Upper lobe of left lung (tissue), 6 donors: ENCODE results near the gene ZXDC. TPM values are rescaled to one million over a fixed set of nuclear protein-coding genes. Genes with fewer than 3 reads are reported as not detected.

Experiments
- ATAC-seq, 2 donors: fragments of 200-7000 bp; cut with Tn5 transposase; one replicate each; pipeline ENCODE4 v1.9.1; 2022; ENCODE audit warnings: mild to moderate bottlenecking in 2 of 2, moderate library complexity in 2 of 2; ENCODE audit not compliant: low FRiP score in 2 of 2
- DNase-seq, 2 donors: peaks; one replicate each; pipeline ENCODE4 v3.0.0-alpha.2; 2019 to 2020
- H3K27ac ChIP-seq, 4 donors: fragments of 200-600 bp; sonication (generic); one replicate each; pipeline ENCODE4 v1.5.1; 2016 to 2019
- H3K27me3 ChIP-seq, 4 donors: fragments of 200-600 bp; sonication (generic); one replicate each; pipeline ENCODE4 v1.5.1; 2017 to 2019
- H3K36me3 ChIP-seq, 4 donors: fragments of 200-600 bp; sonication (generic); one replicate each; pipeline ENCODE4 v1.5.1; 2016 to 2019
- H3K4me1 ChIP-seq, 4 donors: fragments of 200-600 bp; sonication (generic); one replicate each; pipeline ENCODE4 v1.5.1; 2018 to 2019
- H3K4me3 ChIP-seq, 4 donors: fragments of 200-600 bp; sonication (generic); one replicate each; pipeline ENCODE4 v1.5.1; 2017 to 2019; ENCODE audit warnings: mild to moderate bottlenecking in 2 of 4, moderate library complexity in 1 of 4
- H3K9me3 ChIP-seq, 4 donors: fragments of 200-600 bp; sonication (generic); one replicate each; pipeline ENCODE4 v1.5.1; 2018 to 2019
- EP300 ChIP-seq, 4 donors: sonication (generic); formaldehyde crosslinking; IDR thresholded peaks; one replicate each; pipeline ENCODE4 v1.5.1; 2017; ENCODE audit warnings: antibody characterized with exemption in 4 of 4, control low read depth in 2 of 4
- POLR2A ChIP-seq, 4 donors: fragments of 450-650 bp; IDR thresholded peaks; one replicate each; pipeline ENCODE4 v1.5.1; 2016 to 2017; ENCODE audit warnings: antibody characterized with exemption in 4 of 4, mild to moderate bottlenecking in 2 of 4
- POLR2AphosphoS5 ChIP-seq, 2 donors: sonication (generic); formaldehyde crosslinking; IDR thresholded peaks; one replicate each; pipeline ENCODE4 v1.5.1; 2017; ENCODE audit warnings: antibody characterized with exemption in 2 of 2
- WGBS, 2 donors: methylation state at CpG; one replicate each; pipeline ENCODE4 v1.1.5; 2017 to 2018; 5-methylcytosine and 5-hydroxymethylcytosine counted together
- total RNA-seq, 6 donors: library from RNA; depleted of rRNA in 4 of 6; stranded (reverse); fragments of >200 nt in 4 of 6; gene quantifications; one replicate each; pipeline versions ENCODE4 v1.1.0 to v1.2.1, GENCODE V29; 2016 to 2021
- TF ChIP-seq, protein P1 (sequence below), 6 experiments: fragments of 450-650 bp in 4 of 6; fragments of 200-600 bp in 2 of 6; sonication (generic) in 2 of 6; IDR thresholded peaks; one replicate each; pipeline ENCODE4 v1.5.1; 2016 to 2019; ENCODE audit warnings: antibody characterized with exemption in 6 of 6
- donor health status: DM: no; HTN: no; CAD: no; lungs with moderate emphysema.
- donor health status: DM: no; HTN: yes; CAD: no; lungs with severe emphysema.

ZXDC gene
- total RNA-seq, 6 donors from 2014 or later = 35.9 to 112 (median 53.5) TPM

GRCh38 chr3:126481808-126482502, 6.3 kb upstream of the ZXDC start:
- ATAC-seq = peak in 1 of 2 donors; percentile 41
- no peaks in the 10 kb centered on the region for H3K36me3 ChIP-seq
- H3K27me3 ChIP-seq = no peaks in the 10 kb centered on the region
- WGBS, 2 donors = 83 to 84% methylated on average over 11 to 12 of the region's 16 CpGs
- TF ChIP-seq POLR2AphosphoS5 (IDR thresholded peaks at IDR 0.05) (no peak), POLR2A (IDR thresholded peaks at IDR 0.05) (no peak), EP300 (IDR thresholded peaks at IDR 0.05) (no peak)
- TF ChIP-seq, protein P1, sequence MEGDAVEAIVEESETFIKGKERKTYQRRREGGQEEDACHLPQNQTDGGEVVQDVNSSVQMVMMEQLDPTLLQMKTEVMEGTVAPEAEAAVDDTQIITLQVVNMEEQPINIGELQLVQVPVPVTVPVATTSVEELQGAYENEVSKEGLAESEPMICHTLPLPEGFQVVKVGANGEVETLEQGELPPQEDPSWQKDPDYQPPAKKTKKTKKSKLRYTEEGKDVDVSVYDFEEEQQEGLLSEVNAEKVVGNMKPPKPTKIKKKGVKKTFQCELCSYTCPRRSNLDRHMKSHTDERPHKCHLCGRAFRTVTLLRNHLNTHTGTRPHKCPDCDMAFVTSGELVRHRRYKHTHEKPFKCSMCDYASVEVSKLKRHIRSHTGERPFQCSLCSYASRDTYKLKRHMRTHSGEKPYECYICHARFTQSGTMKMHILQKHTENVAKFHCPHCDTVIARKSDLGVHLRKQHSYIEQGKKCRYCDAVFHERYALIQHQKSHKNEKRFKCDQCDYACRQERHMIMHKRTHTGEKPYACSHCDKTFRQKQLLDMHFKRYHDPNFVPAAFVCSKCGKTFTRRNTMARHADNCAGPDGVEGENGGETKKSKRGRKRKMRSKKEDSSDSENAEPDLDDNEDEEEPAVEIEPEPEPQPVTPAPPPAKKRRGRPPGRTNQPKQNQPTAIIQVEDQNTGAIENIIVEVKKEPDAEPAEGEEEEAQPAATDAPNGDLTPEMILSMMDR (IDR thresholded peaks at IDR 0.05) = no peak
- no peak for DNase-seq
- H3K4me1 ChIP-seq = peaks cover 3 to 11% (median 6%) of the 10 kb centered on the region in 4 donors
- H3K27ac ChIP-seq = no peak overlapping the region
- no peaks in the 10 kb centered on the region for H3K9me3 ChIP-seq
- H3K4me3 ChIP-seq = no peak overlapping the region

- H3K27ac ChIP-seq = no peak overlapping the region
- no peaks in the 10 kb centered on the region for H3K36me3 ChIP-seq
- DNase-seq (no peak), ATAC-seq (no peak)
- H3K4me3 ChIP-seq = no peak overlapping the region
- H3K9me3 ChIP-seq = no peaks in the 10 kb centered on the region
- peaks cover 5 to 12% (median 7%) of the 10 kb centered on the region in 4 donors for H3K4me1 ChIP-seq
- WGBS, 2 donors = 77 to 82% methylated on average over 8 of the region's 8 CpGs
- TF ChIP-seq, protein P1 (IDR thresholded peaks at IDR 0.05) = no peak
- TF ChIP-seq EP300 (IDR thresholded peaks at IDR 0.05) (no peak), POLR2AphosphoS5 (IDR thresholded peaks at IDR 0.05) (no peak)
- no peaks in the 10 kb centered on the region for H3K27me3 ChIP-seq
These were observed 5.2 kb upstream of the ZXDC start for GRCh38 chr3:126480861-126481260.

DNA sequence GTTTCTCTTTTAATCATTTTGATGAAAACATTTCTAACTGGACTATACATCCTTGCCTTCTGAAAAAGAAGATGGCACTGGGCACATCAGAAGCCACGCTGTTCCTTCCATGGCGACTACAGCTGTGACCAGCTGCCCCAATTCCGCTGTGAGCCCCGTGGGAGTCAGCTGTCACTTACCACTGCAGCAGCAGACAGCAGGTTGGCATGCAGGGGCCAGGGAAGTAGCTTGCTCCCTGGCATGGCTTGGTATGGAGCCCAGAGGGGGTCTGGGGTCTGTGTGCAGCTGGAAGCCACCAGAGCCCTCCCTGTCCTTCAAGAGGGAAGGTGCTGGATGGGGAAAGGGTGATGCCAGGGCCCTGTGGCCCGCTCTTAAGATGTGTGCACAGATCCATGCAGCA, 4.5 kb upstream of the ZXDC start:
- Histone ChIP-seq H3K36me3 (no peaks in the 10 kb centered on the region), H3K4me3 (no peak overlapping the region), H3K9me3 (no peaks in the 10 kb centered on the region), H3K27me3 (no peaks in the 10 kb centered on the region), H3K27ac (no peak overlapping the region), H3K4me1 (peaks cover 5 to 12% (median 7%) of the 10 kb centered on the region in 4 donors)
- no peak for TF ChIP-seq EP300 (IDR thresholded peaks at IDR 0.05)
- TF ChIP-seq POLR2AphosphoS5 (IDR thresholded peaks at IDR 0.05) = no peak
- no peak for TF ChIP-seq POLR2A (IDR thresholded peaks at IDR 0.05)
- TF ChIP-seq, protein P1 (IDR thresholded peaks at IDR 0.05) = no peak
- ATAC-seq (no peak), DNase-seq (no peak)
- WGBS, 2 donors = 92 to 93% methylated on average over 5 of the region's 5 CpGs

DNA sequence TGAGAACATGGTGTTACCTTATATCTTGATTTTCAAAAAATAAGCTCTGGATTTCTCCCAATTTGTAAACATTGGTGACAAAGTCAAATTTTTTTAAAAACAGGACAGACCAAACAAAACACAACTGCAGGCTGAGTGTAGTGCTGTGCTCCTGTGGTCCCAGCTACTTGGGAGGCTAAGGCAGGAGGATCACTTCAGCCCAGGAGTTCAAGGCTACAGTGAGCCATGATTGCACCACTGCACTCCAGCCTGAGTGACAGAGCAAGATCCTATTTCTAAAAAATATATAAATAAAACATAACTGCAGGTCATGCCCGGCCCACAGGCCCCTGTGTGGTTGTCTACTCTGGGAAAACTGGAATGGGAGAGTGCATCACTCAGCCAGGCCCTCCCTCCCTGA, 4.0 kb upstream of the ZXDC start:
- WGBS, 2 donors = 69 to 88% methylated on average over 1 of the region's 1 CpG
- Histone ChIP-seq H3K27ac (no peak overlapping the region), H3K4me3 (no peak overlapping the region), H3K4me1 (peaks cover 7 to 17% (median 10%) of the 10 kb centered on the region in 4 donors), H3K9me3 (no peaks in the 10 kb centered on the region), H3K36me3 (no peaks in the 10 kb centered on the region), H3K27me3 (no peaks in the 10 kb centered on the region)
- DNase-seq (no peak), ATAC-seq (no peak)
- no peak for TF ChIP-seq POLR2A (IDR thresholded peaks at IDR 0.05)
- no peak for TF ChIP-seq POLR2AphosphoS5 (IDR thresholded peaks at IDR 0.05)
- no peak for TF ChIP-seq EP300 (IDR thresholded peaks at IDR 0.05)
- TF ChIP-seq, protein P1 (IDR thresholded peaks at IDR 0.05) = no peak
